NOMO-1 treated with DMSO at 0.1 percent for 48 hours (cell line): ENCODE results near the gene SCAMP2.
A peak's percentile ranks its signal among the peaks of the same experiment; 100 is the strongest.

Experiments used
- DNase-seq: peaks from one replicate; lab custom pipeline; 2025; ENCODE audit not compliant: unreplicated experiment; lab: John Stamatoyannopoulos, UW

SCAMP2 gene

GRCh38 chr15:74839526-74840395 lies 33.4 kb downstream of the SCAMP2 start:
- DNase-seq: no peak

- no peak for DNase-seq
Observed at GRCh38 chr15:74838746-74839525, 34.2 kb downstream of the SCAMP2 start.

DNA sequence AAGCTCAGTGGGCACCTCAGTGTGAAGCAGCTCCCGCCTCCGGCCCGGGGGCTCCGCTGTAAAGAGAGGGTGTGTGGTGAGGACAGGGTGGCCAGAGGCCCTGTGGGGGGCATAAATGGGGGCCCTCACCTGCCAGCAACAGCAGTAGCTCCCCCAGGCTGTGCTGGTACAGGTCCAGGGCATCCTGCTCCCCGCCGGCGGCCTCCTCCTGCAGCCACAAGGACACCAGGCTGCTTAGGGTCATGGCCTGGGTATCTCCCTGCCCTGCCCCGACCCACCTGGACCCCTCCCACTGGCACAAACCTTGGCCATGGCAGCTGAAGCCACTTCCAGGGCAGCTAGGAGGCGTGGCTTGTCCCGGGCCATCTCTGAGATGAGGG lies 35.0 kb downstream of the SCAMP2 start:
- DNase-seq: no peak

- DNase-seq: no peak
Observed at GRCh38 chr15:74837482-74838136, 35.6 kb downstream of the SCAMP2 start.

DNA sequence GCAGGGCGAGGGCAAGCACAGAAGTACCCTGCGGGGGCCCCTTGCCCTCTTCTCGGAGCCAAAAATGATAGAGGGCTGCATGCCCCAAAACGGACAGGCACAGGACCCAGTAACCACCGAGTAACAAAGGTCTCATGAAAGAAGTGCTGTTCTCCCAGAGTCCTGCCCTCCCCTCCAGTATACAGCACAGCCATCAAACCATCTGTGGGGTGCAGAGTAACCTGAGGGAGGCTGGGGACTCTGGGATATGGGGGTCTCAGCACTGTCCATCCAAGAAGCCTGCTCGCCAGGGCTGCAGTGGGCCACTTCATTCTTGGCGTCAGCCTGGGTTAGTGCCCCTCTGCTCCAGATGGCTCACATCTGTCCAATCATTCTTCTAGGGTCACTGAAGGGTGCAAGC lies 36.3 kb downstream of the SCAMP2 start:
- no peak for DNase-seq

DNA sequence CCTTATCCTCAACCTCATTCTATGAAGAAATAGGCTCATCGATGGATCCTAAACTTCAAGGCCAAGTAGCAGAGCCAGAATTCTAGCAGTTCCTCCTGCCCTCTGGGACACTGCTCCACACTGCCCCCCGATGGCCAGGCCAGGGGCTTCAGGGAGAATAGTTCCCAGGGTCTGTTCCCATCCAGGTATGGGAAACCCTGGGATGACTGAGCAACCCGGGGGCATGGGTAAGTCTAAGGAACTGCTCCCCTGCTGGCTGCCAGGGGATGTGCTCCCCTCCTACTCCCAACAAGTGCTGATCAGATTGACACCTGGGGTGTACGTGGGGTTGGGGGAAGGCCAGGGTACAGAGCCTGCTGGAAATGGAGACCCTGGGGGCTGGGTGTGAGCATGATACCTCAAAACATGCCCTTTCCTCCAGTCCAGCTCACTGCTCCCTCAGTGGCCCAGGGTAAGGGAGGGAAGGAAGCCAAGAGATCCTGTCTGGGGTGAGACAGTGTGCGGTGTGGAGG lies 37.8 kb downstream of the SCAMP2 start:
- peak; percentile 20 for DNase-seq

- DNase-seq: no peak
Observed at GRCh38 chr15:74833376-74834107, 39.6 kb downstream of the SCAMP2 start.

GRCh38 chr15:74832826-74833225 lies 40.3 kb downstream of the SCAMP2 start:
- no peak for DNase-seq

- DNase-seq: no peak
Observed at GRCh38 chr15:74831813-74832495, 41.2 kb downstream of the SCAMP2 start.

DNA sequence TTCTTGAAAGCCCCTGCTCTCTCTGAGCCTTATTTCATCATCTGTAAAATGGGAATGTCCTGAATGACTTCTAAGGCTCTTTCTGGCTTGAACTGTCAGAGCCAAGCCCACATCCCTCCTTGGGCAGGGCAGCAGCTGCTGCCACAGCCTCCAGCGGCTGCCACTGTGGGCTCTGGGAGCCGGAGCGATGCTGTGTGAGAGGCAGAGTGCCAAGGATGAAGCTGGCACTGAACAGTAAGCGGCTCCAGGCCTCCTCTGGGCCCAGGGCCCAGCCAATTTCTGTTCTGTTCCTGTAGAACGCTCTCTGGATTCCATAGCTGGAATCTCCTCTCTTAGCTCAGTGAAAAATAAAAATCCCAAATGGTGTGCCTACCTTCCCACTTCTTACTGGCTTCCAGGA lies 42.3 kb downstream of the SCAMP2 start:
- DNase-seq: no peak

DNA sequence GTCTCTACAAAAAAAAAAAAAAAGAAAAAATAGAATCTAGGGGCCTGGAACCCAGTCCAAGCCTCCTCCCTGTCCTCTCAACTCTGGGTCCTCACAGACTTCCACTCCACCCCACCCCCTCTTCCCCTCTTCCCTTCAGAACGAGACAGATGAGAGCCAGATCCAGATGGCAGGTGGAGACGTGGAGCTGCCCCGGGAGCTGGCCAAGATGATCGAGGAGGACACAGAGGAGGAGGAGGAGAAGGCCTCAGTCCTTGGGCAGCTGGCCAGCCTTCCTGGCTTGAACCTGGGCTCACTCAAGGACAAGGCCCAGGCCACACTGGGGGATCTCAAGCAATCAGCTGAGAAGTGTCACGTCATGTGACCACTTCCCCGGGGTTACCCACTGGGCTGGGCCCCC lies 43.2 kb downstream of the SCAMP2 start:
- DNase-seq: no peak

DNA sequence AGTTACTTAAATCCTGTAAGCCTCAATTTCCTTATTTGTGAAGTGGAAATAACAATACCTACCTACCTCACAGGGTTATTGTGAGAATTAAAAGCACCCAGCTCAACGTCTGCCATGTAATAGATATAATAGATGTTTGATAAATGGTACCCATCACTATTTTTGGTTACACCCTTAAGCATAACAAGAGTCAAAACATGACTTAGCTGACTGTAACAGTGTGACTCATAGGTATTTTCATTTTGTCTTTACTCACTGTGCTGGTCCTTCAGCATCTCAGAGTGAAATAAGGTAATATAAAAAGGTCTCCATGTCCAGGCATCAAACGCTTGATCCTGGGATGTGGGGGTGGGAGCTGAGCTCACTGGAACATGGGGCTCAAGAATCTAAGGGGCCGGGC lies 43.7 kb downstream of the SCAMP2 start:
- DNase-seq: no peak

- DNase-seq: no peak
Observed at GRCh38 chr15:74828835-74829234, 44.3 kb downstream of the SCAMP2 start.

DNA sequence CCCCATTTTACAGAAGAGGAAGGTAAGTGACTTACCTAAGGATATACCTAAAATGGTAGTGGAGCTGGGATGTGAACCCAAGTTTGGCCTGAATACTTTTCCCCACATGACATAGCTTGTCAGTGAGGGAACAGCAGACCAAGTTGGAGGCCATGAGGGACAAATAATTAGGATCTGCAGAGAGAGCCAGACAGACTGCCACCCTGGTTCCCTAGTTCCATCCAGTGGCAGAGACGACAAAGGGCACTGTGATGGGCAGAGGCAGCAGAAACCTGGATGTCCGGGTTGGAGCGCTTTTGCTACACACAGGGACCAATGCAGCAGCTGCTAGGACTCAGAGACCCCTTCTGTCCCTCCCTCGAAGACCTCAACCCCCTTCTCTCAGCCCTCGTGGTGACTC lies 45.6 kb downstream of the SCAMP2 start:
- no peak for DNase-seq

DNA sequence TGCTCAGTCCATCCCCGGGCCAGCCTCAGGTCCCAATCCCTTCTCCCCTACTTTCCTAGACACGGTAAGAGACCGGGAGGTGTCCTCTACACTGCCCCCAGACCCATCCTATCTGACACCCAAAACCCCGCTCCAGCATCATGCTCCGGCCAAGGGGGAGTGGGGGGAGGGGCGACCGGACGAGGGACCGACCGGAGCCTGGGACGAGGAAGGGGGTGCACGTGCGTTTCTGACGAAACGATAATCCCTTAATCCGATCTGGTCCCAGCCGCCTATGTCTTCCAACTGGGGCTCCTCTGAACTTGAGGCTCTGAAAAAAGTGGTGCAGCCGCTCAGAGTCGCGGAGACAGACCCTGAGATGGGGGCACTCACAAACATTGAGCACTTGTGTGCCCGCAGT lies 46.2 kb downstream of the SCAMP2 start:
- DNase-seq: no peak

GRCh38 chr15:74826364-74826819 lies 46.8 kb downstream of the SCAMP2 start, which contains the start of gene CPLX3:
Gene CPLX3 (plus strand): TSS chr15:74826627. CDS start chr15:74826704, 77 bp downstream.
- no peak for DNase-seq

DNA sequence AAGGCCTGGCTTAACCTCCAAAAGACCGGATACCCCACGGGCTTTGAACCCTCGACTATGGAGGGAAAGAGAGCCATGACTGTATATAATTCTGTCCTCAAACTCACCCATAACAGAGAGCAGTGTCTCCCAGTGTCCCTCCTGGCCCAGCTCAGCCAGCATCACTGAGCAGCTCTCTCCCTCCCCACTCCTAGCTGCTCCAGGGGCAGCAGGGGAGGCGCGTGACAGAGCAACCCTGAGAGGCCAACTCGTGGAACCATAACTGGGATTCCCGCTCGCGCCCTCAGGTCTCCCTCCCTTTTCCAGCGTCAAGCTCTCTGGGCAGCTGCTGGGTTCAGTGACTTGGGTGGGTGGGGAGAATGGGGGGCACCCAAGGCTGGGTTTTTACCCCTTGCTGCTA lies 47.3 kb downstream of the SCAMP2 start:
- no peak for DNase-seq

DNA sequence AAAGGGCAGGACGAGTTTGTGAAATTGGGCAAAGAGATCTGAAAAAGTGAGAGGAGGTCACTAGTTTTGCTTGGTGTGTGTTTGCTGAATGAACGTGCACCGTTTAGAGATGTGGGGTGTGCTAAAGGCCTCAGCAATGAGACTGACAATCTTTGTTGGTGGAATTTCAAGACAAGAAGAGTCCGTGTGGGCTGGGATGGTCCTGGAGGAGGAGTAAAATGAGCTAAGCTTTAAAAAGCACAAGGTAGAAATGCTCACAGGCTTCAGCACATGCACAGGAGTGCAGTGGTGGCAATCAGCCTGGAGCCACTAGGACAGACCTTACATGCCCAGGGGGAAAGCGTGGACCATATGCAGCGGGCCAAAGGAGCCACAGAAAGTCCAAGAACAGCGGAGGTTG lies 48.2 kb downstream of the SCAMP2 start:
- no peak for DNase-seq

DNA sequence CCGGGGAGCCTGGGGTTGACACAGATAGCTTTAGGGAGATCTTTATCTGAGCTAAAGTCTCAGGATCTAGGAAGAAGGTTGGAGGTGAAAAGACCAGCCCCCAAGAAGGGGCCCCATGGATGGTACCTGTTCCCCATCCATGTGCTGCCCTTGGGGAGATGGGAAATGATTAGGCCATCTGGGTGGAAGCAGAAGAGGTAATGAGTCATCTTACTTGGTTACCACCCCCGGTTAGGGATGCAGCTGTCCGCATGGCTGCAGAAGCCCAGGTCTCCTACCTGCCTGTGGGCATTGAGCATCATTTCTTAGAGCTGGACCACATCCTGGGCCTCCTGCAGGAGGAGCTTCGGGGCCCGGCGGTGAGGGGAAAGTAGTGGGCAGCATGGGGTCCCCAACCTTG lies 49.8 kb downstream of the SCAMP2 start:
- no peak for DNase-seq

- DNase-seq: no peak
Observed at GRCh38 chr15:74822233-74822632, 50.9 kb downstream of the SCAMP2 start.
